ENCODE measurements around the gene STAM. TPM values are rescaled to one million over a fixed set of nuclear protein-coding genes. Genes with fewer than 3 reads are reported as not detected.

Gene STAM
- total RNA-seq, 2 experiments from 2014 or later, result 52.4 to 53.3 TPM

GRCh38 chr10:17645621-17646345 is 1.8 kb downstream of the STAM start:
- POLR2A ChIA-PET, result interaction anchor here (0.7 to 3.0 kb wide), 2 partner anchors 10 to 12 kb away, joined by 3 to 19 read pairs; no protein-coding TSS in a partner anchor
- TF ChIP-seq, protein P1, sequence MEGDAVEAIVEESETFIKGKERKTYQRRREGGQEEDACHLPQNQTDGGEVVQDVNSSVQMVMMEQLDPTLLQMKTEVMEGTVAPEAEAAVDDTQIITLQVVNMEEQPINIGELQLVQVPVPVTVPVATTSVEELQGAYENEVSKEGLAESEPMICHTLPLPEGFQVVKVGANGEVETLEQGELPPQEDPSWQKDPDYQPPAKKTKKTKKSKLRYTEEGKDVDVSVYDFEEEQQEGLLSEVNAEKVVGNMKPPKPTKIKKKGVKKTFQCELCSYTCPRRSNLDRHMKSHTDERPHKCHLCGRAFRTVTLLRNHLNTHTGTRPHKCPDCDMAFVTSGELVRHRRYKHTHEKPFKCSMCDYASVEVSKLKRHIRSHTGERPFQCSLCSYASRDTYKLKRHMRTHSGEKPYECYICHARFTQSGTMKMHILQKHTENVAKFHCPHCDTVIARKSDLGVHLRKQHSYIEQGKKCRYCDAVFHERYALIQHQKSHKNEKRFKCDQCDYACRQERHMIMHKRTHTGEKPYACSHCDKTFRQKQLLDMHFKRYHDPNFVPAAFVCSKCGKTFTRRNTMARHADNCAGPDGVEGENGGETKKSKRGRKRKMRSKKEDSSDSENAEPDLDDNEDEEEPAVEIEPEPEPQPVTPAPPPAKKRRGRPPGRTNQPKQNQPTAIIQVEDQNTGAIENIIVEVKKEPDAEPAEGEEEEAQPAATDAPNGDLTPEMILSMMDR (IDR thresholded peaks at IDR 0.05), result no peak
- peaks cover 42% of the 10 kb centered on the region for H3K36me3 Mint-ChIP-seq (ENCODE audit: low read depth)

DNA sequence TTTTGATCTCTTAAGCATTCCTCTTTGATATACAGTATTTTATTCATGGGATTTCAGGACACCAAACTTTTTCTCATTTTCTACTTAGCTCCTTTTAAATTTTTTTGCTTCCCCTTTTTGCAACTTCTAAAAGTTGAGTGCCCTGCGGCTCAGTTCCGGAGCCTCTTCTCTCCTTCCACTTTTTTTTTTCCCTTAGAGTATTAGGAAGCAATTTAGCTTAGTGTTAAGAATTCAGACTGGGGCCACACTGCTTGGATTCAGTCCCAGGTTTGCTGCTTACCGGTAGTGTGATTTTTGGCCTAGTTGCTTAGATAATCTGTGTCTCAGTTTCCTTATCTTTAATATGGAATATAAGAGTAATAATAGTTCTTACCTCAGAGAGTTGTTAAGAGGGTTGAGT is 3.4 kb downstream of the STAM start:
- ATAC-seq (ENCODE audit: poor library complexity) (no peak), DNase-seq (no peak)
- ChIA-PET CTCF (interaction anchor here (1.3 kb wide), 1 partner anchor 32 kb away, joined by 3 read pairs; no protein-coding TSS in a partner anchor), POLR2A (interaction anchor here (0.5 to 3.0 kb wide), 6 partner anchors 8 to 830 kb away, joined by 3 to 12 read pairs (median 3); partner anchors contain the start of gene RSU1)
- intact Hi-C loops (cut with DNase I, micrococcal nuclease), result loop anchor here in 1 of 2 experiments (5.0 to 10.0 kb wide), 2 partner anchors 1007 to 1210 kb away; partner anchors contain the start of genes ARL5B, NSUN6 and PTER
- peaks cover 57% of the 10 kb centered on the region for H3K36me3 Mint-ChIP-seq (ENCODE audit: low read depth)
- Histone ChIP-seq H3K27me3 (ENCODE audit: control insufficient read depth in 1 of 2, insufficient read depth in 2 of 2, low read length in 2 of 2) (no peaks in the 10 kb centered on the region), H3K9me3 (ENCODE audit: control insufficient read depth in 1 of 2, insufficient read depth in 1 of 2, low read length in 2 of 2) (no peaks in the 10 kb centered on the region), H3K4me1 (ENCODE audit: insufficient read depth, low read length) (peaks cover 44% of the 10 kb centered on the region), H3K36me3 (ENCODE audit: insufficient read depth, low read length) (no peaks in the 10 kb centered on the region), H3K27ac (ENCODE audit: low read depth in 1 of 2, low read length in 2 of 2) (no peak overlapping the region), H3K4me3 (ENCODE audit: low read length) (peak overlapping the region; percentile 33)
- H3K27ac Mint-ChIP-seq, result peak overlapping the region; percentile 84
- H3K4me1 Mint-ChIP-seq (ENCODE audit: low read depth), result peaks cover 92% of the 10 kb centered on the region
- no peaks in the 10 kb centered on the region for H3K9me3 Mint-ChIP-seq
- H3K27me3 Mint-ChIP-seq, result no peaks in the 10 kb centered on the region
- TF ChIP-seq, protein P1 (IDR thresholded peaks at IDR 0.05), result no peak
- peak overlapping the region; percentile 57 for H3K4me3 Mint-ChIP-seq

More at GRCh38 chr10:17645621-17646345, 1.8 kb downstream of the STAM start:
- Histone ChIP-seq H3K36me3 (ENCODE audit: insufficient read depth, low read length) (no peaks in the 10 kb centered on the region), H3K4me1 (ENCODE audit: insufficient read depth, low read length) (peaks cover 44% of the 10 kb centered on the region), H3K27me3 (ENCODE audit: control insufficient read depth in 1 of 2, insufficient read depth in 2 of 2, low read length in 2 of 2) (no peaks in the 10 kb centered on the region), H3K9me3 (ENCODE audit: control insufficient read depth in 1 of 2, insufficient read depth in 1 of 2, low read length in 2 of 2) (no peaks in the 10 kb centered on the region), H3K27ac (ENCODE audit: low read depth in 1 of 2, low read length in 2 of 2) (no peak overlapping the region), H3K4me3 (ENCODE audit: low read length) (peak overlapping the region; percentile 75)
- CTCF ChIA-PET, result no interaction called here
- intact Hi-C loops (cut with DNase I, micrococcal nuclease), result loop anchor here (2.0 to 10.0 kb wide), 3 partner anchors 23 to 1208 kb away; partner anchors contain the start of genes ARL5B (in 1 of the 2), NSUN6 (in 1 of the 2) and PTER (in 1 of the 2)
- H3K27ac Mint-ChIP-seq, result peak overlapping the region; percentile 100
- no peaks in the 10 kb centered on the region for H3K9me3 Mint-ChIP-seq
- H3K4me1 Mint-ChIP-seq (ENCODE audit: low read depth), result peaks cover 77% of the 10 kb centered on the region
- no peaks in the 10 kb centered on the region for H3K27me3 Mint-ChIP-seq
- peak overlapping the region; percentile 83 for H3K4me3 Mint-ChIP-seq
- ATAC-seq (ENCODE audit: poor library complexity) (peak; percentile 9), DNase-seq (peak in 4 of 14 experiments; percentile 8 to 63 (median 50))

GRCh38 chr10:17648243-17649035 is 4.5 kb downstream of the STAM start:
- peak overlapping the region in 1 of 2 donors; percentile 36 for H3K27ac ChIP-seq (ENCODE audit: low read depth in 1 of 2, low read length in 2 of 2)
- Mint-ChIP-seq H3K4me1 (ENCODE audit: low read depth) (peaks cover 92% of the 10 kb centered on the region), H3K27ac (peak overlapping the region; percentile 84), H3K36me3 (ENCODE audit: low read depth) (peaks cover 67% of the 10 kb centered on the region), H3K27me3 (no peaks in the 10 kb centered on the region), H3K9me3 (no peaks in the 10 kb centered on the region), H3K4me3 (peak overlapping the region; percentile 85)
- DNase-seq (peak in 13 of 14 experiments; percentile 8 to 77 (median 24)), ATAC-seq (ENCODE audit: poor library complexity) (peak; percentile 13)
- peaks cover 35% of the 10 kb centered on the region for H3K4me1 ChIP-seq (ENCODE audit: insufficient read depth, low read length)
- H3K36me3 ChIP-seq (ENCODE audit: insufficient read depth, low read length), result peaks cover 9% of the 10 kb centered on the region
- H3K9me3 ChIP-seq (ENCODE audit: control insufficient read depth in 1 of 2, insufficient read depth in 1 of 2, low read length in 2 of 2), result peaks cover 0 to 10% of the 10 kb centered on the region in 2 experiments
- intact Hi-C loops (cut with DNase I, micrococcal nuclease), result loop anchor here in 1 of 2 experiments (5.0 to 10.0 kb wide), 2 partner anchors 1006 to 1211 kb away; partner anchors contain the start of genes ARL5B, NSUN6 and PTER
- TF ChIP-seq, protein P1 (IDR thresholded peaks at IDR 0.05), result no peak
- POLR2A ChIA-PET, result interaction anchor here (0.8 to 3.0 kb wide), 5 partner anchors 10 to 56 kb away, joined by 3 to 12 read pairs (median 3); no protein-coding TSS in a partner anchor
- CTCF ChIA-PET, result interaction anchor here (0.7 kb wide), 1 partner anchor 32 kb away, joined by 3 read pairs; no protein-coding TSS in a partner anchor
- no peaks in the 10 kb centered on the region for H3K27me3 ChIP-seq (ENCODE audit: control insufficient read depth in 1 of 2, insufficient read depth in 2 of 2, low read length in 2 of 2)
- peak overlapping the region; percentile 33 for H3K4me3 ChIP-seq (ENCODE audit: low read length)
